ENCODE measurements around the gene HOXB1.

The HOXB1 gene

GRCh38 chr17:48553826-48554225 lies 23.0 kb upstream of the HOXB1 start:
- DNase-seq = no peak

DNA sequence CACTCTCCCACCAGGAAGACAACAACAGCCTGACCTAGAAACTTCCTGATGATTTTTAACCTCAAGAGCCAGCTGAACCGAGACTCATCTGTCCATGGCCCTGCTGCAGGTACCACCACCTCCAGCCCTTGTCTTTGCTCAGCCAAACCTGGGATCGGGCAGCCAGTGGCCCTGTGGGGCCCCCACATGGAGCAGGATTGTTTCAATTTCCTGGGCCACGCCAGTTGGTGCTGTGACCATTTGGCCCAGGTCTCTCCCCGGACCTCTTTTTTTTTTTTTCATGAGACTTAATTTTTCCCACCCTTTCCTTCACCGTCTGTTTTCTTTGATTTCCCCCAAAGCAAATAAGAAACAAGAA lies 22.4 kb upstream of the HOXB1 start:
- DNase-seq = no peak

- DNase-seq = no peak
These were observed 21.8 kb upstream of the HOXB1 start for GRCh38 chr17:48552466-48553189.

GRCh38 chr17:48551596-48552465 lies 21.0 kb upstream of the HOXB1 start:
- no peak for DNase-seq

DNA sequence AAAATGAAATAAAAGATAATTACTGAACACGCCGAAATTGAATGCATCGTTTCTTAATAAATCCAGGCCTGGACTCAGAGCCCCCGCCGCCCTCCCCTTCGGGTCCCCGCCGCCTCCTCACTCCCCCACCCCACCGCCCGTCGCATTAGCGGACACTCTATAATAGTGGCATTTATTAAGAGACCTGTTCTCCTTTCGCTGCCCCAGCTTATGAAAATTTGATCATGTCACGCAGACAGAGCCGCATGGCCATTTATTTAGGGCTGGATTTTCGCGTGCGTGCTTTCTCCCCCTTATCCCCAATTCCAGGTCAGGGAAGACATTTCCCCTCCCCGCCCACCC lies 20.4 kb upstream of the HOXB1 start:
- DNase-seq = no peak

DNA sequence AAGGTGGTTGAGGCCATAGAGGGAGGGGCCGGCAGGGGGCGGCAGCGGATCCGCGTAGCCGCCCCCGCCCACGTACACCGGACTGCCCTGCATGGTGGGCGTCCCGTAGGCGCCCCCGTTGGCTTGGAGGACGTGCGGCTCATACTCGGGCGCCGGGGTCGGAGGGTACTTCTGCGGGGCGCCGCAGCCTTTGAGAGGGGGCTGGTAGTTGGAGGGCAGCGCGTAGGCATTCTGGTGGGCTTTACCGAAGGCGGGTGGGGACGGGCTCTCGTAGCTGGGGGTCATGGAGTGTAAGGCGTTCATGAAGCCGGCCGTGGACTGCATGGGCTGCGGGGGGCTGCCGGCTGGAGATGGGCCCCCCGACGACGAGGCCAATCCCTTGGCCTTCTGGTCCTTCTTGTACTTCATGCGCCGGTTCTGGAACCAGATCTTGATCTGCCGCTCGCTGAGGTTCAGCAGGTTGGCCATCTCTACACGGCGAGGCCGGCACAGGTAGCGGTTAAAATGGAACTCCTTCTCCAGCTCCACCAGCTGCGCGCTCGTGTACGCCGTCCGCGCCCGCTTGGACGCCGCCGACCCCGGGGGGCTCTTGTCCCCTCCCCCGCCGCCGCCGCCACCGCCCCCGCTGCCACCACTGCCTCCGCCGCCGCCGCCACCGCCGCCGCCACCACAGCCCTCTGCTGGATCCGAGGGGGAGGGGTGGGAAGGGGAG lies 19.8 kb upstream of the HOXB1 start:
- no peak for DNase-seq

DNA sequence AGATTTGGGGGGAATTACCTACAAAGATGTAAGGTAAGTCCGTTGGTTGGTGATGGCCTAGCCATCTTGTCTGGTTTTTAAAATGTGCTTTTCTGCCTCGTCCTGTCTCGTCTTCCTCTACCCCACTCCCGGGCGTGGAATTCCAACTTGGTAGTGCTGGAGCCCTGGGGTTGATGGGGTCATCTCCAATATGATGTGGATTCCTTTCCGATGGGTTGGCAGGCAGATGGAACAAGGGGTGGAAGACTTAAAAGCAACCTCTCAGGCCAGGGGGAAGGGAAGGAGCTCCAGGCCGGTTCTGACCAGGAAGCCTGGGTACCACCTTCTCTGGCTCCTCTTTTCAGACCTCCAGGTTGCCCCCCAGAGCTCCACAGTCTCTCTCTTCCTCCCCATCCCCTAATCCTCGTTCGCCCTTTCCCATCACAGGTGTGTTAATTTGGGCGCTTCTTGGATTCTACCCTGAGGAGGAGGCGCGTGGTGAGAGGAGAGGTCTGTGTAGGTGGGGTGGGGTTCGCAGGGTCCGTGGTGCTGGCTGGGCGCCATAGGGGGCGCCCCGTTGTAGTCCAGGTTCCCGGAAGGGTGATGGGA lies 19.2 kb upstream of the HOXB1 start:
- no peak for DNase-seq

DNA sequence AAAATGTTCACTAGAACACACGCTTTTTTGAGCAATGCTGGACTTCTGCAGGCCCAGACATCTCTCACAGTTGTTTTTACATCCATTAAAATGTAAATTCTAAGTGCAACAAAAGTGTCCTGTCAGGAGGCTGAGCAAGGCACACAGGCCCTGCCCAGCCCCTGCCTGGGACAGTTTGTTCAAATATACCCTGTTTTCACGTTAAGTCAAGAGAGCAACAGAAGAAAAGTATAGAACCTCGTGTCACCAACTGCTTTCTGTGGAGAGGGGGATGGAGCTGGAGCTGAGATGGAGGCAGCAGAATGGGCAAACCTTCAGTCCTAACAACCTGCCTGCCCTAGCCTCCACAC lies 18.4 kb upstream of the HOXB1 start:
- DNase-seq = no peak

GRCh38 chr17:48548523-48549280 lies 17.9 kb upstream of the HOXB1 start:
- no peak for DNase-seq

DNA sequence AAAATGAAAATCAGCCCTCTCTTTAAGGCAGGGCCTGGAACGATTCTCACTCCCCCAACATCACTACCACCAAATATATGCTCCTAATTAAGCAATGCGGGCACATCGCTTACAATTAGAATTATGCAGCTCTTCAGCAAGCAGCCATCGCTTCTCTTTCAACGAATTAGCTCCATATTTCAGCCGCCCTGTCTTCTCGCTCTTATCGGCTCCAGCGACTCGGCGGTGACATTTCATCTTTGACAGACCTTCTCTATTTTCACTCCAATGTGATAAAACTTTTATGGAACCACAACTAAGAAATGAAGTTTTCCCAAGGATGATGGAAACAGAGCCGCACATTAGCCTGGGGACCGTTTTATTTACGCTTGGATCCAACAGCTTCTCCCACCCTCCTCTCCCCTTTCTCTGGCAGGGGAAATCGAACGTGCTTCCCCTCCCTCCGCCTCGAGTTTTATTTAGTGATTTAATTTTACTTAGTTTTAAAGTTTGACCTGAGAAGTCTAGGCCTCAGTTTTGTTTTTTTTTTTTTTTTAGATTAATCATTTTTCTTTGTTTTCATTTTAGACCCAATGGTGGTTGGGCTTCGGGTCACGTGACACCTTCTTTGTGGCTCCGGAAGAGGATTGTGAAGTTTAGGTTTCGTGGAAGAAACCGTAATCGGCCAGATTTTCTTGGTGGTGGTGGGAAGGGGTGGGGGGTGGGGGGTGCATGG lies 17.2 kb upstream of the HOXB1 start:
- DNase-seq = no peak

- no peak for DNase-seq
These were observed 16.4 kb upstream of the HOXB1 start for GRCh38 chr17:48546924-48547807.

DNA sequence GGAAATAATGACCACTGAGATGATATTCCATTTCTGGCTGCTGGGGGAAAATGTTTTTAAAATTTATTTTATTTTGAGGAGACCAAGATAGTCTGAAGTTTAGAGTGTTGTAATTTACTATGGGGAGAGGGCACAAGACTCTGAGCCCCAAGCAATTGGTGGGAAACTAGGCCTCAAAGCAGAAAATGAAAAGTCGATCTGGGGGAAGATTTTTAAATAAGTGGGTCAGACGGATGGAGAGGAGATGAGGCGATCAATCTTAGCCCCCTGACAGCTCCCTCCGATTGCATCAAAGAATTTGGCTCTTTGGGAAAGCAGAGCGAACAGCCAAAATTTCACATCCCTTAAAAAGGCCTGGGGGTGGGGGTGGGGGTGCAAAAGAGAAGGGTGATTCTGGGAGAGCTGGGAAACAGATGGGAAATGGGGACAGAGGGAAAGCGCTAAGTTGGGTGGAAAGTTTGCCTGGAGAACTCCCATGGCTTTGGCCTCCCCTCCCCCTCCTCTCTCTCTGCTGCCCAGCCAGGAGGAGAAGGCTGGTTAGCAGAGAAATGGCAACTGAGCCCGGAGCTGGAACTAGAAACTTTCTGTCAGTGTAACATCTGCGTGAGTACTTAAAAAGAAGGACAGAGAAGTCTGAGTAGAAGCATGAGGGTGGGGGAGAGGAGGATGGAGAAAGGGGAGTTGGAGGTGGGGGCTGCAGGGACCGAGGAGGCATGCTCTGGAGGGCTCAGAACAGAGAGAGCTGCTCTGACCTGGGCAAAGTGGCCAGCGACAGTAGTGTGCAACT lies 15.5 kb upstream of the HOXB1 start:
- DNase-seq = no peak

DNA sequence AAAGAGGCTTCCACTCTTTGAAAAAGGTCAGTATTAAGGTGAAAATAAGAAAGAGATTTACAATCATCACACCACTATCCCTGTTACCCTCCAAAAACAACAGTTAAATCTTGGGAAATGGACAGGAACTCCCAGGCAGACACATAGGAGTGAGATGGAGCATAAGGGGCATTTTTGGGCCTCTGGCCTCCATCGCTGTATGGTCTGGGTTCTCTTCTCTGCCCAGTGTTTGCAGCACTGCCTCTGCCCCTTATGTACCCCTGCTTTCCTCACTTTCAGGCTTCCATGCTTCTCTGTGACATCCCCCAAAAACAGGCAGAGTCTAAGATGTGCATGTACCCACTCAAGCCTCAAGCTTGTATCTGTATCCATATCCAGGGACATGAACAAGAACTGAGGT lies 14.7 kb upstream of the HOXB1 start:
- DNase-seq = no peak

- no peak for DNase-seq
These were observed 14.2 kb upstream of the HOXB1 start, which contains the start of gene HOXB2 for GRCh38 chr17:48545022-48545375. HOXB2 (minus strand) TSS chr17:48545109; CDS start chr17:48544911, 198 bp downstream.

DNA sequence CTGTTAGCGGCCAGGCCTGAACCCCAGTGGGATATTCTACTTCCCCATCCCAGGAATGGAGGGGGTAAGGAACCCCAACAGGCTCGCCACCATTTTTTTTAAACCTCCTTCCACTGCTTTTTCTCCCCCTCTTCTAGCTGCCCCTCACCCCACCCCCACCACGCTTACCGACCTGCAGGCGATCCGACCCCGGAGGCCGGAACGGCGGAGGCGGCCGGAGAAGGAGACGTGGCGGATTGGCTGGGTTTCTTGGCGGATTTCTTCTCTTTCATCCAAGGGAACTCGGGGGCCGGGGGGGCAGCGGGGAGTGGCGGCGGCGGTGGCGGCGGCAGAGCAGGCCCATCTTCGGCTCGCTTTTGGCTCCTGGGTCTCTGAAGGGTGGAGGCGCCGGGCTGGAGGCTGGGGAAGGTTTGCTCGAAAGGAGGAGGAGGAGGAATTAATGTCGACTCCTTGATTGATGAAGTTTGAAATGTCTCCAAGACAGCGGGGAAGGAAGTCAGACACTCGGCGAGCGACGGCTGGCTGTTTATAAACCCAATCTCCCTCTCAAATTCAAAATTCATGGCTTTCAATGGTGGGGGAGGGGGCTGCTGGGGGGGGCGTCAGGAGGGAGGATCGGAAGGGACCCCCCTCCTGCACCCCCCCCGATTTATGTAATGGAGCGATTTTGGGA lies 13.7 kb upstream of the HOXB1 start:
- DNase-seq = no peak

DNA sequence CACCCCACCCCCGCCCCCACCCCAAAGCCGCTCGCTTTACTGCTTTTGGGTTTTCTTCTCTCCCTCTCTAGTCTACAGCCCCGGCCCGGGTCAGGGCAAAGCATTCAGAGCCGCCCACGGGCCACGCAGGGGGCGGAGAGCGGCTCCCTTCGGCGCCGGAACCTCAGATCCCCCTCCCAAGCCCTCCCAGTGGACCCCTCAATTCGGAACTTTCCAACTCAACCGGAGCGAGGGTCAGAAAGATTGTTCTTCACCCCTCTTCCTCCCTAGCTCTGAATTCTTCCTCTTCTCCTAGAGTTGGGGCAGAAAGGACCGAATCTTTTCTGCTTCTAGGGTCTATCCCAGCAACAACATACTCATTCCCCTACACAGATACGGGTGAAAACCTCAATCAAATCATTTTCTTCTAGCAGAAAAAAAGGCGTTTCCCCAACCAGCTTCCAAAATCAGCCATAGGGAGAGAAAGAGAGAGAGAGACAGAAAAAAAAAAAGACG lies 13.1 kb upstream of the HOXB1 start:
- no peak for DNase-seq

GRCh38 chr17:48543107-48543853 lies 12.5 kb upstream of the HOXB1 start:
- DNase-seq = peak; percentile 47

GRCh38 chr17:48542698-48543106 lies 11.9 kb upstream of the HOXB1 start:
- DNase-seq = no peak
